IPS-18c (cell line): ENCODE results near the gene KCNJ8.

ENCODE experiments used
- H3K4me3 ChIP-seq: 2 replicates; pipeline ENCODE4 v1.7.0; 2013; ENCODE audit warnings: low read depth, mild to moderate bottlenecking, low read length, moderate library complexity; ENCODE audit not compliant: insufficient read depth
- H3K9me3 ChIP-seq: one replicate; pipeline ENCODE4 v1.6.1; 2013; ENCODE audit warnings: mild to moderate bottlenecking, low read length, moderate library complexity; ENCODE audit not compliant: control insufficient read depth, insufficient read depth

KCNJ8 gene

DNA sequence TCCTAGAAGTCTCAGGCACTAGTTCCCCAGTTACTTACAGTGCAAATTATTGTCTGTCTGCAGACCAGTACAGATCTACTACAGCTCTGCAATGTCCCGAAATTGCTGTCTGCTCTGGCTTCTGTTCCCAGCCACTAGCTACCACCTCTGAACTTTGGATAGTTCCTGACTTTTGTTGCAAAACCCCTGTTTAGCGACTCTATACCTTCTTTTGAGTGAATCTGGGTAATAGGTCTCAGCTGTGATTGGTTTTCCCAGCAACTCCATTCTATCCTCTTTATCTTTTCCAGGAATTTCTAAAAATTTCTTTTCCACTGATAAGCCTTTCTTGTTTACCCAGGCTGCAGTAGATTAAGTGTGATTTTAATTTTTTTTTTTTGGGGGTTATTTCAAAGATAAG, 16.8 kb downstream of the KCNJ8 start:
- Histone ChIP-seq H3K9me3 (no peaks in the 10 kb centered on the region), H3K4me3 (no peak overlapping the region)

DNA sequence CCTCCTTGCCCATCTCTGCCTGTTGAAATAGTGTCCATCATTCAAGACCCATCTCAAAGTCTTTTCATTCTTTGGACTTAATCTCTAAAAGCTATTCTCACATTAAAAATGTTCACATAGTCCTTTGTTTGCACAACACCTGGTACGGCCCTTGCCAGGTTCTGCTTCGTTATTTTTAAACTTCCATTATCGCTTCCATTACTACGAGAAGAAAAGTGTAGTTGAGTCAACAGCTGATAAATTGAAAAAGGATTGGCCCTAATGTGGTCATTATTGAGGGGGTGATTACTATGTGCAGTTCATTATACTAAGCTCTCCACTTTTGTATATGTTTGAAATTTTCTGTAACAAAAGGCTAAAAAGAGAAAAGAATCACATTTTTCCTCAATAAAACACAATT, 17.8 kb downstream of the KCNJ8 start:
- Histone ChIP-seq H3K4me3 (no peak overlapping the region), H3K9me3 (no peaks in the 10 kb centered on the region)

DNA sequence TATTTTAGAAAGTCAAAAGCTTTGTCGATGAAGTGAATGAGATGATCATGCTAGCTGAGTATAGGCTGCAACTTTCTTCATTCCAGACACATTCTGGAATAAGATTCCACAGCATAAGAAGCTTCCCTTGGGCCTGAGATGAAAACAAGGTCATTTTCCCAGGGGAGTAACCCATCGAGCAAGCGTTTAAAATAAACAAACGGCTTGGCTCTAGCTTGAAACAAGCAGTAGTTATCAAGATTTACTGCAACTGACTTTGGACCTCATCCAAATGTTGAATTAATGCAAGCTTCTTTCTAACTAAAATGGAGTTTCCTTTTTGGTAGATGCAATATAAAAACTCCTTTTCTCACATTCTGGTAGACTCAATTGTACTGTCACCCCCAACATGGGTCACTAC, 23.0 kb downstream of the KCNJ8 start:
- no peaks in the 10 kb centered on the region for H3K9me3 ChIP-seq
- H3K4me3 ChIP-seq = no peak overlapping the region

DNA sequence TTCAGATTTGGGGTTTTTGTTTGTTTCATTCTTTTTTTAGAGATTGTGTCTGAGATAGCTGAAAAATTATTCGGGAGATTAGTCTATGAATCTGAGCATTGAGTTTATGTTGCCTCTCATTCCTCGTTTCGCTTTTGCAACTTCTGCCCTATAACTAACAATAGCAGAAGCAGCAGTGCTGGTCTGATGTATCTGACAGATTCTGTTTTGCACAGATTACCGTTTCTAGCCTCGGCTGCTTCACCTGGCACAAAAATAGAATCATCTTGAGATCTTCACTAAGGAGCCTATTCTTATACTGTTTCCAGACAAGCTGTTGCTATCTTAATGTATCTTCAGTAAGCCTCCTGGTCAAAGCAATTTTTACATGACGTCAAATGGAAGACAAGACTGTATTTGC, 29.2 kb downstream of the KCNJ8 start:
- Histone ChIP-seq H3K4me3 (no peak overlapping the region), H3K9me3 (no peaks in the 10 kb centered on the region)

DNA sequence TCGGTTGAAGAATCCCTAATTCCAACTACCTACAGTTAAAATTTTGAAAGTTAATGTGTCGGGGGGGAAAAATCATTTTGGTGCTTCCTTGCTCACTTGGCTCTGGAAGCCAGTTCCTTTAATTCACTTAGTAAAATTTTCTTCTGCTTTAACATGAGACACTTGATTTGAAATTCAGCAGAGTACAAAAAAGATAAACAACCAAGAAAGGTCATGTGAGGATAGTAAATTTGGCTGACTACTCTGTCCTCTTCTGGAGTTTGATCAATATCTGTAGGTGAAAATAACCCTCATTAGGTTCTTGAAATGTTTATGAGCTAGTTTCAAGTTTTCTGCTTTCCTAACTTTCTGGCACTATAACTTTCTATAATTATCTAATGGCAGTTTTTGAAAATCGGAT, 43.4 kb downstream of the KCNJ8 start:
- Histone ChIP-seq H3K4me3 (no peak overlapping the region), H3K9me3 (no peaks in the 10 kb centered on the region)

DNA sequence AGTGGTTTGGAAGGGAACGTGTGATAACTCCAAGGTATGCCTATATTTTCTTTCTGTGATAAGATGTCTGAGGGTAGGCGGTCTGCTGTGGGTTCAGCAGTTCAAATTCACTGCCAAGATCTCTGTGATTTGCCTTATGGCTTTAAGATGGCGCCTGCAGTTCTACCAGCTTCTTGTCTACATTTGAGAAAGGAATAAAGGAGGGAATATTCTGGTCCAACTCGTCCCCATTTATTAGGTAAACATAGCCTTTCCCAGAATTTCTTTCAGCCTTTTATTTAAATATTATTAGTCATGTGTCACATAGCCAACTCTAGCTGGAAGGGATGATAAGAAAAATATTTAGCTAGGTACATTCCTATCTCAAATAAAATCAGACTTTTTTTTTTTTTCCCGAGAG, 48.8 kb downstream of the KCNJ8 start:
- Histone ChIP-seq H3K9me3 (no peaks in the 10 kb centered on the region), H3K4me3 (no peak overlapping the region)

DNA sequence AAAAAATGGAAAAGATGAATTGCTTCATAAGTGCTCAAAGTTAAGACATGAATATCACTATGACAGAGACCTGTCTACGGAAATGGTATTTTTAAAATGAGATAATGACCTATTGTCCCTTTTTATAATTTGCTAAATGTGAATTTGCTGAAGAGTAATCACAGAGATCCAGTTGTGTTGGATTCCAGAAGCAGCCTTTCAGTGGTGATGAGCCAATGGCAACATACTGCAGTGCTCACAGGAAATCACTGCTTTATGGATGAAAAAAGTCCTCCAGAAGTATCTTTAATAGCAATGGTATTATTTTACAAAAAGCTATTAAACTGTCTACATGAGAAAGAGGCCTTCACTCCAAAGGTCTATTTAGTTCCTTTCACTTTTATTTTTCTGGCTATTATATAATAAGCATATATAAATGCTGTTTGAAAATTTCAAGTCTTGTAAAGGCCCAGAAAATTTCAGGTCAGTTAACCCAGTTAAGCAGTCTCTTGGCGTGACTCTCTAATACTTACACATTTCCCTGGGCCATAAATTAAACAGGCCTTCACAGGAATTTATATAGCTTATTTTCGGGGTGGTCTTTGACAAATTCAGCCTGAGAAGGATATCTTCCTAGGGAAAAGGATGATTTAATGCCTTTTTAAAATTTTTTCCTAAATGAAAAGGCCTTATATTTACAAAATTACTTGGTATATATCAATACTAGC, 55.4 kb downstream of the KCNJ8 start:
- H3K4me3 ChIP-seq = no peak overlapping the region
- no peaks in the 10 kb centered on the region for H3K9me3 ChIP-seq

DNA sequence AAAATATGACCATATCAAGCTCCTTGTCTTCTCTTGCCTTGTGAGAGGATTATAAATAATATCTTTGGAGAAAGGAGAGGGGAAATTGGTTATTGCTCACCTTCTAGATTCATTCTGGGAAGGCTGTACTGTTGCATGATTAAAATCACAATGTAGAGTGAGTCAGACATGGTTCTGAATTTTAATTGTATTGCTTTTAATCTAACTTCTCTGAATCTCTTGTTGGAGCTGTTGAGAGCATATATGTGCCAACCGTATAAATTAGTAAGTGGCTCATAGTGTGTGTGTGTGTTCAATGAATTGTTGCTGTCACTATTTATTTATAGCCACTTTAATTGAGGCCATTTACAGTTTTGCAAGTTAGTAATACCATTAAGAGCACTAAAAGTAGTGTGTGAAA, 56.1 kb downstream of the KCNJ8 start:
- Histone ChIP-seq H3K9me3 (no peaks in the 10 kb centered on the region), H3K4me3 (no peak overlapping the region)

DNA sequence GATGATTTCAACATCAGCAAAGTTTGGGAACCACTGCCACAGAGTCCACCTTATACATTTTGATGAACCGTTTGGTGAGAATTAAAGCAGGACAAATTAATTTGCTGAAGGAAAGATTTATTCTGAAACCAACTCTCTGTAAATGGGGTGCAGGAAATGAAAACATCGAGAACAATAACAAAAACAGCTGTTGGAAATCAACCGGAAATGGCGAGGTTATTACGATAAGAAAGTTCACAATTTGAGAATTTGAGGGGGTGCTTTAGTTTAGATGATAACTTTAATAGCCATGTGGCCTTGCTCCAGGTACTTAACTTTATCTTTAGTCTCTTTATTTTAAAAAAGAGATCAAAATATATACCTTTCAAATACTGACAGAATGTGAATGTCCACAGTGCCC, 56.7 kb downstream of the KCNJ8 start:
- no peaks in the 10 kb centered on the region for H3K9me3 ChIP-seq
- no peak overlapping the region for H3K4me3 ChIP-seq

DNA sequence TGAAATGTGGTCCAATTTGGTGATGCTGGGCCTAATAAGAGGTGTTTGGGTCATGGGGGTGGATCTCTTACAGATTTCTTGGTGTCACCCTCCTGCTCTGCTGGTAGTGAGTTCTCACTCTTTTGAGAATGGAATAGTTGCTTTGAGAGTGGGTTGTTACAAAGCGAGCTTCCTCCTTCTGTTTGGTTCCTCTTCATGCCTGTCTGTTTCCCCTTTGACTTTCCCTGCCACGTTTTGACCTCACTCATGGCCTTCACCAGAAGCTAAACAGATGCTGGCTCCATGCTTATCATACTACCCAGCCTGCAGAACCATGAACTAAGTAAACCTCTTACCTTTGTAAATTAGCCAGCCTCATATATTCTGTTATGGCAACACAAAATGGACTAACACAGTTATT, 59.1 kb downstream of the KCNJ8 start:
- Histone ChIP-seq H3K4me3 (no peak overlapping the region), H3K9me3 (no peaks in the 10 kb centered on the region)
